Measurements from ENCODE around the gene UHMK1. TPM values are rescaled to one million over a fixed set of nuclear protein-coding genes. Genes with fewer than 3 reads are reported as not detected.

The UHMK1 gene
- total and polyA plus RNA-seq, 10 donors = 14.8 to 77.6 (median 59.1) TPM

DNA sequence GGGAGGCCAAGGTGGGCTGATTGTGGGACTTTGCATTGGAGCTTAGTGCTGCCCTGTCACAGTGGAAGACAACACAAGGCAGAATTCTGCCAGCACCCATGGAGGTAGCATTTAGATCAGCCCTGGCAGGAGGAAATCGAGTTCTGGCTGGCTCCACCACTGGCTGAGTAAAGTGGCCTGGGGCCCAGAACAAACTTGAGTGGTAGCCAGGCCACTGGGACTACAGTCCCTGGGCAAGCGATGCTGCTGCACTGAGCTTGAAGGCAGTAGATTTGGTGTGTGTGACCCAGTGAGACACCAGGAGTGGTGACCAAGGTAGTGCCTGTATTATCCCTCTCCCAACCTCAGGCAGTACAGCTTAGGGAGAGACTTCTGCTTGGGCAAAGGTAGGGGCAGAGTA is 22.5 kb upstream of the UHMK1 start:
- H3K9me3 ChIP-seq = peaks cover 4 to 32% (median 27%) of the 10 kb centered on the region in 8 donors
- DNase-seq = no peak
- H3K27me3 ChIP-seq (replicated peaks in 1 of 7) = no peaks in the 10 kb centered on the region
- TF ChIP-seq POLR2AphosphoS5 (IDR thresholded peaks at IDR 0.05) (no peak), POLR2A (IDR thresholded peaks at IDR 0.05) (no peak)
- TF ChIP-seq, protein P1, sequence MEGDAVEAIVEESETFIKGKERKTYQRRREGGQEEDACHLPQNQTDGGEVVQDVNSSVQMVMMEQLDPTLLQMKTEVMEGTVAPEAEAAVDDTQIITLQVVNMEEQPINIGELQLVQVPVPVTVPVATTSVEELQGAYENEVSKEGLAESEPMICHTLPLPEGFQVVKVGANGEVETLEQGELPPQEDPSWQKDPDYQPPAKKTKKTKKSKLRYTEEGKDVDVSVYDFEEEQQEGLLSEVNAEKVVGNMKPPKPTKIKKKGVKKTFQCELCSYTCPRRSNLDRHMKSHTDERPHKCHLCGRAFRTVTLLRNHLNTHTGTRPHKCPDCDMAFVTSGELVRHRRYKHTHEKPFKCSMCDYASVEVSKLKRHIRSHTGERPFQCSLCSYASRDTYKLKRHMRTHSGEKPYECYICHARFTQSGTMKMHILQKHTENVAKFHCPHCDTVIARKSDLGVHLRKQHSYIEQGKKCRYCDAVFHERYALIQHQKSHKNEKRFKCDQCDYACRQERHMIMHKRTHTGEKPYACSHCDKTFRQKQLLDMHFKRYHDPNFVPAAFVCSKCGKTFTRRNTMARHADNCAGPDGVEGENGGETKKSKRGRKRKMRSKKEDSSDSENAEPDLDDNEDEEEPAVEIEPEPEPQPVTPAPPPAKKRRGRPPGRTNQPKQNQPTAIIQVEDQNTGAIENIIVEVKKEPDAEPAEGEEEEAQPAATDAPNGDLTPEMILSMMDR (IDR thresholded peaks at IDR 0.05 in 8 of 11, conservative IDR thresholded peaks at IDR 0.05 in 3 of 11) = no peak
- H3K4me3 ChIP-seq = no peak overlapping the region
- H3K36me3 ChIP-seq = no peaks in the 10 kb centered on the region
- intact Hi-C loops (cut with DNase I; ENCODE audit: low total_unique reads) = no loop called here
- 67 to 88% (median 79%) methylated on average over 2 of the region's 2 CpGs for WGBS, 5 donors
- no peaks in the 10 kb centered on the region for H3K4me1 ChIP-seq
- H3K27ac ChIP-seq = no peak overlapping the region

DNA sequence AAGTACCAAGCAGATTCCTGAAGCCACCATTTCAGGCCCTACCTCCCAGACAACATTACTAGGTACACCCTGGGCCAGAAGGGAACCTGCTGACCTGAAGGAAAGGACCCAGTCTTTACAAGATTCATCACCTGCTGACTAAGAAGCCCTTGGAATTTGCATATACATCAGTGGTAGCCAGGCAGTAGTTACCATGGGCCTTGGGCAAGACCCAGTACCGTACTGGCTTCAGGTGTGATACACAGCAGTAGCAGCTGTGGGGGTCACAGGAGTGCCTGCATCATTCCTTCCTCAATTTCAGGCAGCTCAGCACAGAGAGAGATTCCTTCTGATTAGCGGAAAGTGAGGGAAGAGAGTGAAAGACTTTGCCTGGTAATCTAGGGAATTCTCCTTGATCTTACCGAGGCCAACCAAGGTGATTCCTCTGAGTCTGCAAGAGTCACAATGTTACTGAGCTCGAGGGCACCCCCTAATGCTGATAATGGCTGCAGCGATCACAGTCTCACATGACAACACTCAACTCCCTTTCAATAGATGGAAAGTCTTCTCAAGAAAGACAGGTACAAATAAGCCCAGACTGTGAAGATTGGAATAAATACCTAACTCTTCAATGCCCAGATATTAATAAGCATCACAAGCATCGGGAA is 22.0 kb upstream of the UHMK1 start:
- intact Hi-C loops (cut with DNase I; ENCODE audit: low total_unique reads) = no loop called here
- Histone ChIP-seq H3K27me3 (replicated peaks in 1 of 7) (no peaks in the 10 kb centered on the region), H3K36me3 (no peaks in the 10 kb centered on the region), H3K9me3 (peaks cover 4 to 36% (median 27%) of the 10 kb centered on the region in 8 donors), H3K4me1 (no peaks in the 10 kb centered on the region), H3K27ac (no peak overlapping the region), H3K4me3 (no peak overlapping the region)
- TF ChIP-seq, protein P1 (IDR thresholded peaks at IDR 0.05 in 8 of 11, conservative IDR thresholded peaks at IDR 0.05 in 3 of 11) = no peak
- no peak for TF ChIP-seq POLR2A (IDR thresholded peaks at IDR 0.05)
- no peak for TF ChIP-seq POLR2AphosphoS5 (IDR thresholded peaks at IDR 0.05)
- 73 to 79% (median 75%) methylated on average over 6 of the region's 6 CpGs for WGBS, 5 donors
- DNase-seq = no peak

DNA sequence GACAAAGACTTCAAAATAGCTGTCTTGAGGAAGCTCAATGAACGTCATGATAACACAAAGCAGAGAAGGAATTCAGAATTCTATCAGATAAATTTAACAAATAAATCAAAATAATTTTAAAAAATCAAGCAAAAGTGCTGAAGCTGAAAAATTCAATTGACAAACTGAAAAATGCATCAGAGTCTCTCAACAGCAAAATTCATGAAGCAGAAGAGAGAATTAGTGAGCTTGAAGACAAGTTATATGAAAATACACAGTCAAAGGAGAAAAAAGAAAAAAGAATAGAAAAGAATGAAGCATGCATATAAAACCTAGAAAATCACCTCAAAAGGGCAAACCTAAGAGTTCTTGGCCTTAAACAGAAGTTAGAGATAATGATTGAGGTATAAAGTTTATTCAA is 21.0 kb upstream of the UHMK1 start:
- WGBS, 5 donors = 82 to 94% (median 89%) methylated on average over 1 of the region's 1 CpG
- intact Hi-C loops (cut with DNase I; ENCODE audit: low total_unique reads) = no loop called here
- H3K36me3 ChIP-seq = no peaks in the 10 kb centered on the region
- DNase-seq = no peak
- H3K27me3 ChIP-seq (replicated peaks in 1 of 7) = no peaks in the 10 kb centered on the region
- H3K4me1 ChIP-seq = no peaks in the 10 kb centered on the region
- TF ChIP-seq POLR2A (IDR thresholded peaks at IDR 0.05) (no peak), POLR2AphosphoS5 (IDR thresholded peaks at IDR 0.05) (no peak)
- TF ChIP-seq, protein P1 (IDR thresholded peaks at IDR 0.05 in 8 of 11, conservative IDR thresholded peaks at IDR 0.05 in 3 of 11) = no peak
- H3K4me3 ChIP-seq = no peak overlapping the region
- peaks cover 4 to 38% (median 27%) of the 10 kb centered on the region in 8 donors for H3K9me3 ChIP-seq
- no peak overlapping the region for H3K27ac ChIP-seq

DNA sequence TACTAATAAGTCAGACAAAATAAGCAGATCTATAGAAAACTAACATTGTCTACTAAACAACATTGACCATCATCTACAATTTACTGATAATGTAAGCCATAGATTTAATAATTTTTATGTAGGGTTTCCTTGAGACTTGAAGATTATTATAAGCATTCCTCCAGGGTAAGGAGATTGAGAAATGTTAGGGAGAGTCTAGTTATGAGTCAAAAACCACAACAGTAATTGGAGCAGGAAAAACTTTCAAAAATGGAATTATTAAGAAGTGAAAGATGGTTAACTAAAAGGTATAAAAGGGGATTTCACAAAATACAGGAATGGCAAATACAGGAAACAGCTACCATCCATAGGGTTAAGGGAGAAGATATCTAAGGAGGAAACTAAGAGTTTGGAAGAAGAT is 12.4 kb upstream of the UHMK1 start:
- H3K27me3 ChIP-seq (replicated peaks in 1 of 7) = peaks cover 0 to 27% (median 0%) of the 10 kb centered on the region in 7 donors
- H3K4me3 ChIP-seq = no peak overlapping the region
- H3K4me1 ChIP-seq = no peaks in the 10 kb centered on the region
- intact Hi-C loops (cut with DNase I; ENCODE audit: low total_unique reads) = no loop called here
- no peaks in the 10 kb centered on the region for H3K36me3 ChIP-seq
- TF ChIP-seq, protein P1 (IDR thresholded peaks at IDR 0.05 in 8 of 11, conservative IDR thresholded peaks at IDR 0.05 in 3 of 11) = no peak
- TF ChIP-seq POLR2AphosphoS5 (IDR thresholded peaks at IDR 0.05) (no peak), POLR2A (IDR thresholded peaks at IDR 0.05) (no peak)
- H3K27ac ChIP-seq = no peak overlapping the region
- DNase-seq = no peak
- peaks cover 0 to 6% (median 0%) of the 10 kb centered on the region in 8 donors for H3K9me3 ChIP-seq

All from spleen (tissue), 11 donors.